Mucosa of descending colon (tissue), 3 donors: Measurements from ENCODE around the gene ZNF784. TPM values are rescaled to one million over a fixed set of nuclear protein-coding genes. Genes with fewer than 3 reads are reported as not detected.

Source experiments
- ATAC-seq: fragments of 200-7000 bp; cut with Tn5 transposase; one replicate; pipeline ENCODE4 v1.9.1; 2020; ENCODE audit warnings: mild to moderate bottlenecking, moderate library complexity
- DNase-seq, 3 donors: peaks; one replicate each; pipeline ENCODE4 v3.0.0-alpha.2; 2020
- H3K36me3 ChIP-seq: fragments of 200-600 bp; one replicate; pipeline ENCODE4 v1.8.0; 2021; ENCODE audit warnings: low read depth, mild to moderate bottlenecking
- H3K4me1 ChIP-seq: fragments of 200-600 bp; one replicate; pipeline ENCODE4 v1.8.0; 2021; ENCODE audit warnings: low read depth, mild to moderate bottlenecking
- H3K4me3 ChIP-seq: fragments of 200-600 bp; one replicate; pipeline ENCODE4 v1.8.0; 2021; ENCODE audit warnings: mild to moderate bottlenecking
- H3K9me3 ChIP-seq: fragments of 200-600 bp; one replicate; pipeline ENCODE4 v1.8.0; 2021; ENCODE audit warnings: mild to moderate bottlenecking
- CTCF ChIP-seq: fragments of 200-600 bp; IDR thresholded peaks from one replicate; pipeline ENCODE4 v1.8.0; 2022; ENCODE audit warnings: antibody characterized with exemption, mild to moderate bottlenecking
- intact Hi-C, 2 donors: fragments of 100-400 bp; cut with DNase I in 1 of 2; cut with micrococcal nuclease in 1 of 2; formaldehyde crosslinking; loops; one replicate each; pipeline versions ENCODE4 v1.11.0 to v1.11.1; 2022; cut with DNase I, micrococcal nuclease
- total RNA-seq, 3 donors: library from RNA; stranded (reverse); fragmentation: NEBNext Ultra II Directional in 2 of 3; extraction: Animal tissue kit (Norgen Biotek cat#: 25700) in 2 of 3; gene quantifications; one replicate each; pipeline versions ENCODE4 v1.2.1 to v1.2.4, GENCODE V29; 2021 to 2023
- donor health status: DM: no; HTN: no; CAD: no; lungs with moderate emphysema.
- donor health status: DM: no; HTN: no; CAD: no.
- donor health status: DM: no; HTN: yes; CAD: no.

Gene ZNF784
- total RNA-seq, 3 donors from 2014 or later, result 8.7 to 13.8 (median 10.1) TPM

- Histone ChIP-seq H3K4me1 (peaks cover 11% of the 10 kb centered on the region), H3K36me3 (peaks cover 3% of the 10 kb centered on the region), H3K4me3 (no peak overlapping the region), H3K9me3 (no peaks in the 10 kb centered on the region)
- no peak for ATAC-seq
- TF ChIP-seq CTCF, result no peak
- DNase-seq, result no peak
- intact Hi-C loops, result no loop called here
Measured at GRCh38 chr19:55611300-55611982, 12.9 kb downstream of the ZNF784 start.

GRCh38 chr19:55609326-55609725, 15.0 kb downstream of the ZNF784 start:
- intact Hi-C loops, result no loop called here
- Histone ChIP-seq H3K4me1 (peaks cover 21% of the 10 kb centered on the region), H3K36me3 (no peaks in the 10 kb centered on the region), H3K9me3 (no peaks in the 10 kb centered on the region), H3K4me3 (no peak overlapping the region)
- ATAC-seq (no peak), DNase-seq (no peak)
- no peak for TF ChIP-seq CTCF

GRCh38 chr19:55606817-55607216, 17.5 kb downstream of the ZNF784 start:
- Histone ChIP-seq H3K9me3 (no peaks in the 10 kb centered on the region), H3K4me3 (no peak overlapping the region), H3K36me3 (no peaks in the 10 kb centered on the region), H3K4me1 (peaks cover 32% of the 10 kb centered on the region)
- ATAC-seq (no peak), DNase-seq (no peak)
- TF ChIP-seq CTCF, result no peak
- intact Hi-C loops, result no loop called here

- ATAC-seq (no peak), DNase-seq (no peak)
- Histone ChIP-seq H3K36me3 (no peaks in the 10 kb centered on the region), H3K9me3 (no peaks in the 10 kb centered on the region), H3K4me1 (peaks cover 32% of the 10 kb centered on the region), H3K4me3 (no peak overlapping the region)
- intact Hi-C loops, result no loop called here
- TF ChIP-seq CTCF, result no peak
Measured at GRCh38 chr19:55606471-55606787, 17.9 kb downstream of the ZNF784 start.

GRCh38 chr19:55605637-55606470, 18.5 kb downstream of the ZNF784 start, which contains the start of gene ZNF865:
Gene ZNF865 (plus strand): TSS chr19:55605647. CDS start chr19:55613619, 7,972 bp downstream.
- peaks cover 37% of the 10 kb centered on the region for H3K4me1 ChIP-seq
- intact Hi-C loops, result no loop called here
- no peaks in the 10 kb centered on the region for H3K9me3 ChIP-seq
- ATAC-seq (peak; percentile 65), DNase-seq (peak; percentile 79 to 85 (median 79))
- H3K4me3 ChIP-seq, result peak within 1 kb of the TSS; percentile 74
- TF ChIP-seq CTCF, result peak; percentile 45
- no peaks in the 10 kb centered on the region for H3K36me3 ChIP-seq
